ENCODE results near the gene SKIL.
"Not testable (repeated sequence)": the region's sequence is repeated elsewhere in the genome, so short reads cannot be mapped to it uniquely, and the experiment has no call there.

The SKIL gene

DNA sequence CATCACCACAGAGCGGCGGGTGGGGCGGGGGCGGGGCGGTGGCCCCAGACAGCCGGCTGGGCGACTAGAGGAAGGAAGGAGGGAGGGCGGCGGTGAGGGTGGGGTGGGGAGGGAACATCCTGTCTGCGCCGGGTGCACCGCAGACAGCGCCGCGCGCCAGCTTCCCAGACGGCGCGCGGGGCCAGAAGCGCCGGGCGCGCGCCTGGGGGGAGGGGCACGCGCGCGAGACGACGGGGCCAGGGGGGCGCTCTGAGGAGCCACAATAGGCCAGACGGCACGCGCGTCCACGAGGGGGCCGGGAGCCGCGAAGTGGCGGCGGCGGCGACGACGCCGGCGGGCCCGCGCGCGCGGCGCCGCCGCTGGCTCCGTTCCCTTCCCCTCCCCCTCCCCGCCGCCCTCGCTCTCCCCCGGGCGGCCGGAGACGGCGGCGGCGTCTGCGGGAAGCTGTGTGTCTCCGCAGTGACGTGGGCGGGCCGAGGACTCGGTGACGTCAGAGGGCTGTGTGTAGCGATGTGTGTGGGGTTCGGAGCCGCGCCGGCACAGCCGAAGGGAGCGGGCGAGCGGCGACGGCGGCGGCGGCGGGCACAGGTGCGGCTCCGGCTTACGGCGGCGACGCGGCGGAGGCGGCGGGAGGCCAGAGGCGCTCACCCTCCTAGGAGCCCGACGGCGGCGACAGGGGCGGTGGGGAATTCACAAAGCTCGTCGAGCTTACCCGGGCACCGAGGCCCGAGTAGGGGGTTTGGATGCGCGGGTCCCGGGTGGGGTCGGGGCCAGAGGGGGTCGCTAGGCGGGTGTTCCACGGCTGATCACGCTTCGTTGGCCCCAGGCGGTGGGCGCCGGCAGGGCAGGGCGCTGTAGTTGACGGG lies at the start of gene SKIL:
TSS of gene SKIL (plus strand) at position 540 of the 866 bp plus-strand sequence. CDS start 2,617 bp downstream, outside the sequence.
- DNase-seq (ENCODE audit: low read depth in 2 of 2) = peak; percentile 93 to 95

DNA sequence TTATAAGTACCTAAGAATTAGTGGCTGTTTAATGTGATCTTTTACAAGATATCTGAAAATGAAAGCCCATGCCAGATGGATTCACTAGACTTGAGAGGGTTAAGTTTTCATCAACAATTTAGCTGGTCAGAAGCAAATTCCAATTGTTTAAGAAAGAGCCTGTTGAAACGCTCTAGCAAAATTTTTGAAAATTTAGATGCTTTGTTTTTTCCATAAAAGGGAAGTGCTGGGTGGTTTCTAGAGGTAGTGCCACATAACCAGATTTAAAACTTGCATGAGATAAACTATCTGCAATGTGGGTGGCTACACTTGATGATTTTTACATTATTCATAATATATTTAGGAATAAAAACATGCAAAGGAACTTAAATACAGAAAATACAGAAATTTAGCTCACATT lies 48.5 kb upstream of the SKIL start:
- no peak for DNase-seq (ENCODE audit: low read depth in 2 of 2)

DNA sequence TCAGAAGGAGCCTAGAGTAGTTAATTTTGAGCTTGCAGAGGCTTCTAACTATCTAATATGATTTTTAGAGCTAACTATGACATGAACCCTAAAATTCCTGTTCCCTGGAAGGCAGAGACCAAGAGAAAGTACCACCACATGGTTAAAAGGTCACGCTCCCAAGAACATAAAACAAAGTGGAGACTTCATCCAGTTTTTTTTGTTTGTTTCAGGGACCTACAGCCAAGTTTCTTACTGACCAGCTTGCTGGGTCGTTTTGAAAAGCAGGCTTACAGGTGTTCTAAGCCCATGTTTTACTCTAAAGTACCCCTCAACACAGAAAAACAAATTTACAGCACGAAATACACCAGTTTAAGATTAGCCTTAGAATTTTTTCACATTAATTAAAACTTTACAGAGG lies 39.6 kb upstream of the SKIL start:
- DNase-seq (ENCODE audit: low read depth in 2 of 2) = no peak

- no peak for DNase-seq (ENCODE audit: low read depth in 2 of 2)
These were observed 36.9 kb upstream of the SKIL start for GRCh38 chr3:170320461-170321121.

- no peak for DNase-seq (ENCODE audit: low read depth in 2 of 2)
These were observed 36.0 kb upstream of the SKIL start for GRCh38 chr3:170321321-170322034.

DNA sequence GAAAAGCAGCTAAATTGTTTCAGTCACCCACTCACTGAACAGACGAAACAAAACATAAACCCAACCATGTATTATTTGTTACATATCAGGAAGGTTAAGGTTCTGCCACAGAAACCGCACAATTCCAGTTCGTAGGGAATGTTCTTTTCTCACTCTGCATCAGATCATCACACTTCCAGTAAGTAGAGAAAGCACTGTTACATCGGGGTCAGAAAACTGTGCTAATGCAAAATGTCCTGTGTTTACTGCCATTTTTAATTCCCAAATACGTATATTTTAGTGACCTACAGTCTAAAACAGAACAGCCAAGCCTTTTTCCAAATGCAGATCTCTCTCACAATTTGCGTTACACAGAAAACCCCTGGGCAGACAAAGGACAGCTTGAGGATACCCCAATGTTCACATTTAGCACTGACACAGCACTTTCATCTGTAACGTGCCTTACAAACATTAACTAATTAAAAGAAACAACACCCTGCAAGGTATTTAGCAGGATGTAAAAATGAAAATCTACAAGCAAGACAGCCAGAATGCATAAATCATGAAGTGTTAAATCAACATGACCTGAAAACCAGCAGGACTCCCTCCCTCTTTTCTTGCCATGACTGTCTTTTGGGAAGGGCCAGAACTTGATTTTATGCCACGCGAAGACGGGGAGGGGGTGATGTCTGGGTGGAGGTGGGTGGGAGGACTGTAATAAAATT lies 34.8 kb upstream of the SKIL start:
- no peak for DNase-seq (ENCODE audit: low read depth in 2 of 2)

GRCh38 chr3:170323331-170323730 lies 34.2 kb upstream of the SKIL start:
- no peak for DNase-seq (ENCODE audit: low read depth in 2 of 2)

DNA sequence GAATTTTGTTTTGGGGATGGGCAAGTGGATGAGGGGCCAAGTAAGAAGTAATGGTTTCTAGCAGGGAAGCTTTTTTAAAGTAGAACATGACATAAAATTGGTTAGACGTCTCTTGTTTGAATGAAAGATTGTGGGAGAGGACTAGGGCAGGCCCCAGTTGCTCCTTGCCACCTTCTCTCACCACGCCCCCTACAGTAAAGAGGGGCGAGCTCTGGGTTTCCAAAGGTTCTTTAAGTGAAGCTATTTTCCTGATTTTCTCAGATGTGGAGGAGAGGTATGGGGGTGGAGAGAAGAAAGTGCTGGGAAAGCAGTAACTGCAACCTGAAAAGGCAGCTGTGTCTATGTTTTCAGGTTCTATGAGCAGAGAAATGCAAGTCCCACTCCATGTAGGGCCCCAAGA lies 32.6 kb upstream of the SKIL start:
- DNase-seq (ENCODE audit: low read depth in 2 of 2) = no peak

- no peak for DNase-seq (ENCODE audit: low read depth in 2 of 2)
These were observed 30.3 kb upstream of the SKIL start for GRCh38 chr3:170327040-170327808.

GRCh38 chr3:170327868-170328548 lies 29.5 kb upstream of the SKIL start:
- DNase-seq (ENCODE audit: low read depth in 2 of 2) = not testable (repeated sequence)

DNA sequence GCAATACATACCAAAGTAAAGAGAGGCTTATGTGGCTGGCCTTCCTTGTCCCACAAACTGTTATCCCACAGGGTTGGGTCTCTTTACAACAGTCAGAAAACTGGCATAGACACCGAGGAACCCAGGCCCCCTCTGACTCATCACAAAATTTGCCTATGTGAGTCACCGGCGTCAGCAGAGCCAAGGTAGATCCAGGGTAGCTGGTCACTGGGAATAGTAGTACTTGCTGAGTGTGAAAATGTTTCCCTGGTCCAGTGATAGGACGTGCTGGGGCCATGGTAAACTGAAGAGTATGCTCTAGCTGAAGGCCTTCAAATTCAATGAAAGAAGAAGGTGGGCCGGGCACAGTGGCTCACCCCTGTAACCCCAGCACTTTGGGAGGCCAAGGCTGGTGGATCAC lies 27.1 kb upstream of the SKIL start:
- no peak for DNase-seq (ENCODE audit: low read depth in 2 of 2)

GRCh38 chr3:170331143-170331542 lies 26.4 kb upstream of the SKIL start:
- DNase-seq (ENCODE audit: low read depth in 2 of 2) = no peak

GRCh38 chr3:170337420-170337819 lies 20.1 kb upstream of the SKIL start:
- no peak for DNase-seq (ENCODE audit: low read depth in 2 of 2)

DNA sequence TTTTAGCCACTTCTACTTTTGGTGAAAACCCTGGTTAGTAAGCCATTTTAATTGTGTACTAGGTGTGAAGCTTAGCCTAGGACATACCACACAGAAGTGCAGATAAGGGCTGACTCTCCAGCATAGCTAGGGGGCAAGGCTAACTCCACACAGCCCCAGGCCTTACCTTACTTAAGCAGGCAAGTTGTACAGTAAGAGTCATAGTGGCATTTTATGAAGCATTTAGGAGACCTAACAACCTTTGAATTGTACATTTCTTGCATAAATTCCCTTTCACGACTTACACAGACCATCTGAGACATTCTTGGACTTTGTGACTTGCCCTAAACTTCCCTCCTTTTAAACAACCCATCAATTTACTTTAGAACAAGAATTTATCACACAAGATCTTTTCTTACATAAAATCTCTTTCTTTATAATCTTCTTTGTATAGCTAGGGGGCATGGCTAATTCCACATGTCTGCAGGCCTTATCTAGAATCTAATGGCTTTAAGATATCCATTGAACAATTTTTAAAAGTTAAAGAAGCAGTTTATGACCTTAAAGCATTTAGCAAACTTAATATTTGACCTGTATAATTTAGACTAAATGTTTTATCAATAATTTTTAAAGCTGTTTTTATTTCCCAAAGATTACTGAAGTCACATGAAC lies 18.7 kb upstream of the SKIL start:
- DNase-seq (ENCODE audit: low read depth in 2 of 2) = no peak

- not testable (repeated sequence) for DNase-seq (ENCODE audit: low read depth in 2 of 2)
These were observed 15.2 kb upstream of the SKIL start for GRCh38 chr3:170342273-170342672.

GRCh38 chr3:170343859-170344258 lies 13.7 kb upstream of the SKIL start:
- not testable (repeated sequence) for DNase-seq (ENCODE audit: low read depth in 2 of 2)

GRCh38 chr3:170344971-170345370 lies 12.5 kb upstream of the SKIL start:
- no peak for DNase-seq (ENCODE audit: low read depth in 2 of 2)

GRCh38 chr3:170346481-170347392 lies 10.8 kb upstream of the SKIL start:
- no peak for DNase-seq (ENCODE audit: low read depth in 2 of 2)

Data from activated CD4-positive, alpha-beta T cell treated with anti-CD3 and anti-CD28 coated beads for 24 hours (primary cell).